Globus pallidus (tissue), 1 donor: Measurements from ENCODE around the gene CAMTA1.

Experiments used
- DNase-seq: peaks from one replicate; pipeline ENCODE4 v3.0.0-alpha.2; 2015; ENCODE audit warnings: low spot score

CAMTA1 gene

GRCh38 chr1:7640920-7641585 lies 855.8 kb downstream of the CAMTA1 start:
- DNase-seq = no peak

GRCh38 chr1:7641587-7642417 lies 856.5 kb downstream of the CAMTA1 start:
- DNase-seq = no peak

DNA sequence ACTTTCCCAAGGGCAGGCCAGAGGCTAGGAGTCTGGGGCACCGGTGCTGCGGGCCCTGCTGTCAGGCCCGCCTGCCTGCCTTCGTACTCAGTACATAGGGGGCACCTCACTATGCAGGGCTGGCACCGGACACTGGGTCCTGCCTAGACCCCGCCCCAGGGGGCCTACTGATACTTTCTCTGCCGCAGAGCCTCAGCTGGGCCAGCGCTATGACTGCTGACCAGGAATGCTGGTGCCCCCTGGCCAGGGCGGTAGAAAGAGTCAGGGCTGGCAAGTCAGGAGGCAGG lies 857.1 kb downstream of the CAMTA1 start:
- no peak for DNase-seq

DNA sequence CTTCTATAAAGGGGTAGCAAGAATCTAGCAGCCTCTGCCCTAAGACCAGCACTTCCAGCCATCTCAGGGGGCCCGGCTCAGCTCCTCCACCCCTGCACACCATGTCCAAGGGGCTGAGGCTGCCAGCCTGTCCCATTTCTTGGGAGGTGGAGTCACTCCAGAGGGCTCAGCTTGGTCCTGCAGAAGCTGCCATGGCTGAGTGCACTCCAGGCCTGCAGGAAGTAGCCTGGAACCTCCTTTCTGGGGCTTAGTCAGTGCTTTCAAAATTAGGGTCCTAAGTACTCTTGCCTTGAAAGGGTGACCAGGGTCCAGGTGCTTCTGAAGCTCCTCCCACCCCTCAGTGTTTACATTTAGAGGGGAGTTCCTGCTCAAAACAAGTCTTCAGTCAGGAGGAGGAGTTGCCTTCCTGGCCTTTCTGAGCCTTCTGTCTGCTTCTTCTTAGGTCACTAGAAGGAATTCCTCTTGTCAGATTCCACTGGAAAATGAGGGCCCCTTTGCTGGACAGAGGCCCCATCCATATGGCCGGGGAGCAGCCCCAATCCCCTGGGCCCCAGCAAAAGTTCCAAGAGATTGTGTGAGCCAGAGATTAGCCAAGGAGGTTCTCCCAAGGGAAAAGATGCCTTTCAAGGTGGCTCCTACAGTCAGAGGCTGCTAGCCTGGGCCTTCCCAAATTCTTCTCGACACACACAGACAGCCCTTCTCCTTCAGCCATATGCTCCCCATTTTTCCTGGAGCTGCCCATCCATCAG lies 857.7 kb downstream of the CAMTA1 start:
- no peak for DNase-seq

- no peak for DNase-seq
Measured at GRCh38 chr1:7643530-7643929, 858.3 kb downstream of the CAMTA1 start.

DNA sequence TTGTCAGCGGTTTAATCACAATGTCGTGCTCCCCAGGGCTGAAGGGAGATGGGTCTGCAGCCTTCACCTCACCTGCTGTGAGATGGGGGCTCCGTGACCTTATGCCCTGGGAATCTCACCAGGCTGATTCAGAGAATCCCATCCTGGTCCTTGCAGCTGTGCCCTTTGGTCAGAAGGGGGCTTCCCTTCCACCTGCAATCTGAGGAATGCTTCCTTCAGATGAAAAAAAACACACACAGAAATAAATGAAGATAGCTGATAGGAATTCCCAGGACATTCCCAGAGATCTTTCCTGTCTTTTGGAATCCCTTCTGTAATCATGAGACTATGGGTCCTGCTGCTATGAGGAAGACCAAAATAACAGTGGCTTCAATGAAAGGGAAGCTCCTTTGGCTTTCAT lies 858.8 kb downstream of the CAMTA1 start:
- no peak for DNase-seq

DNA sequence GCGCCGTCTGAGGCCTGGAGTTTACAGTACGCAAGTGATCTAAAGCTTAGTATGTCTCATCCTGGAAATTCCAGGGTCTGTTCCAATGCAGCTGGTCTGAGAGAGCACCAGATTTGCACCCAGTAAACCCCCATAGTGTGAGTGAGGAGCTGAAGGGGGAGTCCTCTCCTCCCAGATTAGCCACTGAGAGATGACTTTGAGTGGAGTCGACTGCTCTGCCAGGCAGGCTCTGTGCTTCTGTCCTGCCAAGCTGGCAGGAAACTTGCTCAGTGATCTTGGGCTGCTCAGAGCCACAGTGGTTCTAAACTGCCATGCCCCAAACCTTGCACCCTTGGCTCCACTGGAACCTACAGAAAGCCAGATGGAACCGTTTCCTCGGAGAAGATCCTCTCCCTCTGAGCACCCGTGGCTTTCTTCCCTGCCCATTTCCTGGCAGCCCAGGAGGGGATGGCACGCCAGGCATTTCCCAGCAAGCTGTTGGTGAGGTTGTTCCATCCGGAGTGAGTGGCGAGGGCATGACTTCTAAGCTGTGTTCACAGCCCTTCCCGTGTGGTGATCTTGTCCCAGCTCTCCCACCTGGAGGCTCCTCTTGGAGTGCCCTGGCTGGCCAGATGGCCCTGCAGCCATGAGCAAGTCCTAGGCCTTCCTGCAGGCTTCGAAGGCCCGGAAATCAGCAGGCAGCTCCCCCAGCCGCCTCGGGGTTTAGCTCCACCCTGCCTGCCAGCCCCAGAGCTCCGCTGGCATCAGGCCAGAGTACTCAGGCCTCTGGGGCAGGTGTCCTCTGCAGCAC lies 859.9 kb downstream of the CAMTA1 start:
- DNase-seq = peak; percentile 24

- no peak for DNase-seq
Measured at GRCh38 chr1:7645751-7646048, 860.4 kb downstream of the CAMTA1 start.

GRCh38 chr1:7646164-7646563 lies 860.9 kb downstream of the CAMTA1 start:
- DNase-seq = no peak

DNA sequence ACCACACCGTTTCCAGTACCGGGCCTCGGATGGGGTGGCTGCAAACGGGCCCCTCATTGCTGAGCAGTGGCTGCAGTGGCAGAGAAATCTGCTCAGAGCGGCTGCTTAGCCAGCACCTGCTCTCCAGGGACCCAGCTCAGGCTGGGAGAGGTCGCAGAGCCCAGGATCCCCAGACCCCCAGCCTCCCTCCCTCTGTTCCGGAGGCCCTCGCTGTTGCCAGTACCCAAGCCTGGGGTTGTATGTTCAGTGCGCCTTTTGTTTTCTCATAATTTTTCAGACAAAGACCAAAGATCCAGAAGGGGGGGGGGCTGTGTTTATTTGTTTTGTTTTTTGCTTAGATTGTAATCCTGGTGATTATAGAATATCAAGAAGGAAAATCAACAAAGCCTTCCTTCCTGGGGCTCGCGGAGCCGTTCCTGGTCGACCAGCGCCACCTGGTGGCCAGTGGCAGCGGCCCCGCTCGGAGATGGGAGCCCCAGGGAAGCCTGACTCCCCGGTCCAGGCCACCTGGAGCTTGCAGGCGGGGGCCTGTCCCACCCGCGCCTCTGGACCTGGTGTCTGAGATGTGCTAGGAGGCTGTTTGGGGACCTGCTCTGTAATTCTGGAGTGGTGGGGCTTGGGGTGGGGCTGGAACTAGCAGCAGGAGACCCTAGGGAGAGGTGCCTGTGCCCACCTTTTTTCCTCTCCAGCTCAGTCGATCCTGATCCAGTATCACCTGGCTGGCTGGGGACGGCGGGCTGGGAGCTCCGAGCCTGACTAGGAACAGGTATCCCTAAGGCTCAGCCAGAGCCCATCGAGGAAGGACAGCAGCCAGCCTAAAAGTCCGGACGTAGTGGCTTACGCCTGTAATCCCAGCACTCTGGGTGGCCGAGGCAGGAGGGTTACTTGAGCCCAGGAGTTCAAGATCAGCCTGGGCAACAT lies 862.0 kb downstream of the CAMTA1 start:
- DNase-seq = peak; percentile 37

DNA sequence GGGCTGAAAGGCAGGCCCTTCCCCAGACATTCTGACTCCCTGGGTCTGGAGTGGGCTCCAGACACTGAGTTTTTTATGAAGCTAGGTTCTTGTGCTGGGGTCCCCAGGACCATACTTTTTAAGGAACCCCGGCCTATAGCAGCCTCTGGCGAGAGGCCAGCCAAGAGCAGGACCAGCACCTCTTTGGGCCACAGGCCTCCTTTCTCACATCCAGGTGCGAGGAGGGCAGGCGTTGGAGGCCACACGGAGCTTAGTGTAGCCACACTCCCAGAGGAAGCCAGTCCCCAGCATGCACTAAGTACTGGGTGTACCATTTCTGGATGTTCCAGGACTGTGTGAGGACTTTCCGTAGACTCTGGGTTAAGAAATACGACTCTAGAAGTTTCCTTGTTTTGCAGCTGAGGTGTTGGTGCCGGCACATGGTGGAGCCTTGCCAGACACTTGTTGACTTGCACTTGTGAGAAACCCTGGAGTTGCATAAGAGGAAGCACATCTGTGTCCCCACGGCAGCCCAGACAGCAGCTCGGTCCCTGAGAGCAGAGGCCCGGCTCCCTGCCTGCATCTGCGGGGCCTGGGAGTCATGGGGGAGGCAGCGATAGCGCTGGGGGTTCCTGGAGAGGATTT lies 863.6 kb downstream of the CAMTA1 start:
- DNase-seq = no peak

DNA sequence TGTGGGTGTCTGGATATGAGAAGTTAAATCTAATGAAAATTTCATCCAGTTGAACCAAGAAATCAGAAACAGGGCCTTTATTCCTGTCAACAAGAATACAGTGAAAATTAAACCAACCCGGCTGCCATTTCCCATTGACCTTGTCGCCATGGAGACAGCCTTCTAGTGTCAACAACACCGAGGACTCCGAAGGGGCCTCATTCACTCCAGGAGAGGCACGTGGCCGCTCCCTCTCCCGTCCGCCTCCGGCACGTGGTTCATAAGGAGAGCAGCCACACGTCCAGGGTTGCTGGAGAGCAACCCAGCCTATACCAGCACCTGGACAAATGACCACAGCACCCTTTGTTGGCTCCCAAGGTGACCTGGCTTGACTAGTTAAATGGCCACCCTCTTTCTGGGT lies 865.5 kb downstream of the CAMTA1 start:
- DNase-seq = no peak

- no peak for DNase-seq
Measured at GRCh38 chr1:7651203-7651602, 865.9 kb downstream of the CAMTA1 start.

- no peak for DNase-seq
Measured at GRCh38 chr1:7652061-7652460, 866.8 kb downstream of the CAMTA1 start.

DNA sequence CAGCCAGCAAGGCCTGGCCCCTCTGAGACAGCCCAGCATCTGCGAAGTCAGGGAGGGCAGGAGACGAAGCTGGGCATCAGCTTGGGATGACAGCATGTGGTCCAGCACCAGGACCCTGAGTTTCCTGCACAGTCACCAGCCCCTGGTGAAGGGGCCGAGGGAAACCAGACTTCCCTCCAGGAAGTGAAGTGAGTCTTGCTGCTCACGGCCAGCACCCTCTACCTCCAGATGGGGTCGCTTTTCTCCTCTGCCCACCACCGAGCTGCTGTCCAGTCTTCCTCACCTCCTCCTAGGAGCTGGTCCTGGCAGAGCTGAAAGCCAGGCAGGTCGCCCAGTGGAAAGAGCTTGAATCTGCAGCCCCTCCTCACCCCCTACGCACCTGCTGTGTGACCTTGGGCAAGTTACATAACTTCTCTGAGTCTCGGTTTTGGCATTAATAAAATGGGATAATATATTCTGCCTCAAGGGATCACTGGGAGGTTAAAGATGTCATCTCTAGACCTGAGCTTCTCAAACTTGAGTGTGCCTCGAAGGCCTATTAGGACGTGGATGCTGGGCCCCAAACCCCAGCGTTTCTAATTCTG lies 867.4 kb downstream of the CAMTA1 start:
- DNase-seq = no peak

DNA sequence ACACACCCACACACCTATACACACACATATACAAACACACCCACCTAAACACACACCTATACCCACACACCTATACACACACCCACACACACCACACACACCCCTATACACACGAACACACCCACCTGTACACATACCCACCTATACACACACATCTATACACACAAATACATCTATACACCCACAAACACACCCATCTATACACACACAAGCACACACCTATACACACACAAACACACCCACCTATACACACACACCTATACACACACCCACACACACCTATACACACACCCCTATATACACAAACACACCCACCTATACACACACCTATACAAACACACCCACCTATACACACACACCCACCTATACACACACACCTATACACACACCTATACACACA lies 869.5 kb downstream of the CAMTA1 start:
- no peak for DNase-seq

- DNase-seq = no peak
Measured at GRCh38 chr1:7655354-7655753, 870.1 kb downstream of the CAMTA1 start.

- no peak for DNase-seq
Measured at GRCh38 chr1:7656557-7657215, 871.4 kb downstream of the CAMTA1 start.

- DNase-seq = no peak
Measured at GRCh38 chr1:7657287-7658016, 872.2 kb downstream of the CAMTA1 start.
